Measurements from ENCODE around the gene IER2. TPM values are rescaled to one million over a fixed set of nuclear protein-coding genes. Genes with fewer than 3 reads are reported as not detected.

IER2 gene
- total RNA-seq, 1 experiment from 2014 or later = 247 TPM

DNA sequence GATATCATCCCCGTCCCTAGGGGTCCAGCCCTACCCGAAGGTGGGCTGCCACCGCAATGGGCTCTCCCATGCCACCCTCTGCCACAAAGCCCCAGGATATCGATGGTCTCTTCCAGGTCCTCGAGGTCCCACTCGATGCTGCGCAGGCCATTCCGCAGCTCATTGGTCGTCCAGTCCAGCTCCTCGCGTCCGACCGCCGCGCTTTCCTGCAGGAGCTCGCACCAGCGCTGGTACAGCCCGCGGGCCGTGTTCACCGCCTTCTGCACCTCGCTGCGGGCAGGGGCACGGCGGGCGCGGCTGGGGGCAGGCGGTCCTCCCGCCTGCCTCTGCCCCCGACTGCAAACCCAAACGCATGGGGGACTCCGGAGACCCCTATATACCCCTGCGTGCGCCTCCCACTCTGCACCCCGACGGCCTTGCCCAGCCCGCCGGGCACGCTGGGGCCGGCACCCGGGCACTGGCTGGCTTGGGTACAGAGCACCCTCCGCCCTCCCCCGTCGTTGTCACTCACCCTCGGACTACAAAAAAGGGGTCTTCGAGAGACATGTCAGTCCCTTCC, 504 bp upstream of the IER2 start:
- ChIA-PET POLR2A (interaction anchor here (0.6 to 2.5 kb wide), 7 partner anchors 12 to 93 kb away, joined by 3 to 11 read pairs (median 4); no protein-coding TSS in a partner anchor), RAD21 (ENCODE audit: low non-redundant PET in 1 of 2, low total read pairs in 2 of 2, uncharacterized antibody in 2 of 2, unreplicated experiment in 2 of 2) (interaction anchor here in 1 of 2 experiments (0.6 to 1.1 kb wide), 3 partner anchors 49 to 193 kb away, joined by 3 to 6 read pairs (median 4); no protein-coding TSS in a partner anchor), CTCF (interaction anchor here (0.9 to 1.1 kb wide), 3 partner anchors 55 to 172 kb away, joined by 3 to 4 read pairs (median 4); no protein-coding TSS in a partner anchor)
- Histone ChIP-seq H3K79me2 (ENCODE audit: insufficient read depth, low read length) (peaks cover 61% of the 10 kb centered on the region), H3K27ac (ENCODE audit: low read depth, low read length) (peak overlapping the region; percentile 94), H4K20me1 (ENCODE audit: insufficient read depth) (peaks cover 12% of the 10 kb centered on the region; the same call in 1 of the 2 replicates), H3K4me1 (ENCODE audit: control insufficient read depth in 1 of 2, insufficient read depth in 2 of 2, low read length in 2 of 2) (peaks cover 34 to 66% of the 10 kb centered on the region in 2 experiments), H2AFZ (ENCODE audit: low read depth, low read length, poor library complexity, severe bottlenecking) (no peak overlapping the region), H3K4me2 (ENCODE audit: low read length) (peak overlapping the region; percentile 99), H3K4me3 (replicated peaks in 1 of 2; ENCODE audit: low read depth in 1 of 2, low read length in 2 of 2) (peak overlapping the region; percentile 84 to 98), H3K9me2 (ENCODE audit: insufficient read depth) (no peaks in the 10 kb centered on the region), H3K36me3 (ENCODE audit: control insufficient read depth in 1 of 2, insufficient read depth in 2 of 2, low read length in 2 of 2) (peaks cover 0 to 15% of the 10 kb centered on the region in 2 experiments; a peak in 2 of 4 replicates), H3K9ac (ENCODE audit: low read length) (peak overlapping the region; percentile 100), H3K9me3 (ENCODE audit: control insufficient read depth in 1 of 2, insufficient read depth in 1 of 2, low read depth in 1 of 2, low read length in 2 of 2) (no peaks in the 10 kb centered on the region), H3K27me3 (ENCODE audit: insufficient read depth, low read length) (no peaks in the 10 kb centered on the region)
- BruUV-seq (replicated peaks) = no TSS peak
- TF ChIP-seq, protein P1, sequence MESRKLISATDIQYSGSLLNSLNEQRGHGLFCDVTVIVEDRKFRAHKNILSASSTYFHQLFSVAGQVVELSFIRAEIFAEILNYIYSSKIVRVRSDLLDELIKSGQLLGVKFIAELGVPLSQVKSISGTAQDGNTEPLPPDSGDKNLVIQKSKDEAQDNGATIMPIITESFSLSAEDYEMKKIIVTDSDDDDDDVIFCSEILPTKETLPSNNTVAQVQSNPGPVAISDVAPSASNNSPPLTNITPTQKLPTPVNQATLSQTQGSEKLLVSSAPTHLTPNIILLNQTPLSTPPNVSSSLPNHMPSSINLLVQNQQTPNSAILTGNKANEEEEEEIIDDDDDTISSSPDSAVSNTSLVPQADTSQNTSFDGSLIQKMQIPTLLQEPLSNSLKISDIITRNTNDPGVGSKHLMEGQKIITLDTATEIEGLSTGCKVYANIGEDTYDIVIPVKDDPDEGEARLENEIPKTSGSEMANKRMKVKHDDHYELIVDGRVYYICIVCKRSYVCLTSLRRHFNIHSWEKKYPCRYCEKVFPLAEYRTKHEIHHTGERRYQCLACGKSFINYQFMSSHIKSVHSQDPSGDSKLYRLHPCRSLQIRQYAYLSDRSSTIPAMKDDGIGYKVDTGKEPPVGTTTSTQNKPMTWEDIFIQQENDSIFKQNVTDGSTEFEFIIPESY (IDR thresholded peaks at IDR 0.05; ENCODE audit: extremely low read depth, insufficient replicate concordance, low read length) = no peak
- TF ChIP-seq POLR2A (IDR thresholded peaks at IDR 0.05; ENCODE audit: borderline replicate concordance, extremely low read depth, insufficient read depth, insufficient read length) = peak; percentile 15
- ATAC-seq = peak; percentile 2
- DNase-seq (ENCODE audit: low read depth, low spot score) = no peak
- intact Hi-C loops (cut with micrococcal nuclease) = loop anchor here (2.0 to 5.0 kb wide), 3 partner anchors 33 to 698 kb away; partner anchors contain the start of gene TRMT1

DNA sequence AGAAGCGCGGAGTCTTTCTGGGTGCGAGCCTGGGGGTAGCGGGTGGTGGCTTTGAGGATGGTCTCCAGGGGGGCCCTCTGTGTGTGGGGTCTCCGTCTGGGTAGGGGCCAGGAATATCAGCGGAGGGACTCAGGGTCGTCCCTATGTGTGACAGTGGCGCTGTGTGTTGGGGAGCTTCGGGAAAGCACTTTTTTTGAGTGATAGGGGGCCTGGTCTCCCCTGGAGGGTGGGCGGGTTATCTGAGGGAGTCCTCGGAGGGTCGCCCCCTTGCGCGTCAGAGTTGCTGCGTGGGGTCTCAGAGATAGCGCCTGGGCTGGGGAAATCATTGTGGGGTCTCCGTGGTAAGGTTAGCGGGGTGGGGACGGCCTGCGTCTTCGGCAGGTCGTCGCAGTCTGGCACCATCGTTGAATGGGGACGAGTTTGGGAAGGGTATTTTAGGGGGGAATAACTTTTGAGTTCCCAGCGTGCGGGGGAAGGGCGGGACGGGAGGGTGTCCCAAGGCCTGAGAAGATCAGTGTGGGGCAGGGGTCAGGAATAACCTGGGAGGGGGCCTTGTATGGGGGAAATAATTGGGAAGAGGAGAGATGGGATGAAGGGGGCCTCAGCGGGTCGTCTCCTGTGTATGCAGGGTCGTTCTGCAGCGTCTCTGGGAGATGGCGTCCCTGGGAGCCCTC, 857 bp downstream of the IER2 start:
- Histone ChIP-seq H3K9me3 (ENCODE audit: control insufficient read depth in 1 of 2, insufficient read depth in 1 of 2, low read depth in 1 of 2, low read length in 2 of 2) (no peaks in the 10 kb centered on the region), H3K4me1 (ENCODE audit: control insufficient read depth in 1 of 2, insufficient read depth in 2 of 2, low read length in 2 of 2) (peaks cover 38 to 67% of the 10 kb centered on the region in 2 experiments), H3K9ac (ENCODE audit: low read length) (peak overlapping the region; percentile 100), H3K4me3 (replicated peaks in 1 of 2; ENCODE audit: low read depth in 1 of 2, low read length in 2 of 2) (peak overlapping the region; percentile 84 to 98), H2AFZ (ENCODE audit: low read depth, low read length, poor library complexity, severe bottlenecking) (no peak overlapping the region), H3K79me2 (ENCODE audit: insufficient read depth, low read length) (peaks cover 61% of the 10 kb centered on the region), H3K4me2 (ENCODE audit: low read length) (peak overlapping the region; percentile 99), H3K27ac (ENCODE audit: low read depth, low read length) (peak overlapping the region; percentile 94), H3K27me3 (ENCODE audit: insufficient read depth, low read length) (no peaks in the 10 kb centered on the region), H4K20me1 (ENCODE audit: insufficient read depth) (peaks cover 12% of the 10 kb centered on the region; the same call in 1 of the 2 replicates), H3K36me3 (ENCODE audit: control insufficient read depth in 1 of 2, insufficient read depth in 2 of 2, low read length in 2 of 2) (peaks cover 0 to 12% of the 10 kb centered on the region in 2 experiments; a peak in 2 of 4 replicates), H3K9me2 (ENCODE audit: insufficient read depth) (no peaks in the 10 kb centered on the region)
- ChIA-PET RAD21 (ENCODE audit: low non-redundant PET in 1 of 2, low total read pairs in 2 of 2, uncharacterized antibody in 2 of 2, unreplicated experiment in 2 of 2) (no interaction called here), CTCF (no interaction called here), POLR2A (interaction anchor here (1.7 to 2.5 kb wide), 3 partner anchors 13 to 23 kb away, joined by 5 to 11 read pairs (median 10); no protein-coding TSS in a partner anchor)
- TSS peak; percentile 59 for BruUV-seq (replicated peaks)
- DNase-seq (ENCODE audit: low read depth, low spot score) = no peak
- intact Hi-C loops (cut with micrococcal nuclease) = loop anchor here (2.0 to 5.0 kb wide), 3 partner anchors 34 to 696 kb away; partner anchors contain the start of gene TRMT1
- ATAC-seq = peak; percentile 1
- peak; percentile 52; the same call in 1 of the 2 replicates for TF ChIP-seq POLR2AphosphoS5 (IDR thresholded peaks at IDR 0.05; ENCODE audit: low read depth, low read length)
- no peak for TF ChIP-seq SRF (IDR thresholded peaks at IDR 0.05; ENCODE audit: low read depth)

All from HCT116 (cell line).